DOHH2 (cell line): ENCODE measurements around the gene TMEM139.

Experiments used
- H3F3A ChIP-seq: fragments of 200-600 bp; sonication (generic), shearing (Covaris generic); 2 replicates; pipeline ENCODE4 v1.6.0; 2016; ENCODE audit warnings: antibody characterized with exemption, mild to moderate bottlenecking; ENCODE audit not compliant: control insufficient read depth, insufficient read depth
- H3K27ac ChIP-seq: fragments of 200-600 bp; sonication (generic); 2 replicates; pipeline ENCODE4 v1.5.1; 2014; ENCODE audit warnings: low read depth, mild to moderate bottlenecking, low read length, moderate library complexity
- H3K27me3 ChIP-seq: fragments of 200-600 bp; sonication (generic); 2 replicates; pipeline ENCODE4 v1.6.1; 2014; ENCODE audit warnings: mild to moderate bottlenecking, low read length, mixed read lengths; ENCODE audit not compliant: control insufficient read depth
- H3K36me3 ChIP-seq: fragments of 200-600 bp; sonication (generic); 2 replicates; pipeline ENCODE4 v1.6.1; 2014; ENCODE audit warnings: mild to moderate bottlenecking, low read length, moderate library complexity, mixed read lengths; ENCODE audit not compliant: control insufficient read depth
- H3K4me1 ChIP-seq: fragments of 200-600 bp; sonication (generic); 2 replicates; pipeline ENCODE4 v1.6.1; 2014; ENCODE audit warnings: mild to moderate bottlenecking, low read length, mixed read lengths; ENCODE audit not compliant: control insufficient read depth
- H3K4me2 ChIP-seq: fragments of 200-600 bp; sonication (generic); 2 replicates; pipeline ENCODE4 v1.6.0; 2014; ENCODE audit warnings: mild to moderate bottlenecking, low read length, moderate library complexity
- H3K4me3 ChIP-seq: fragments of 200-600 bp; sonication (generic); 2 replicates; pipeline ENCODE4 v1.5.1; 2014; ENCODE audit warnings: mild to moderate bottlenecking, low read length, mixed read lengths
- H3K79me2 ChIP-seq: fragments of 200-600 bp; sonication (generic); 2 replicates; pipeline ENCODE4 v1.6.1; 2014; ENCODE audit warnings: mild to moderate bottlenecking, low read length, mixed read lengths; ENCODE audit not compliant: control insufficient read depth
- H3K9me2 ChIP-seq: fragments of 200-600 bp; sonication (generic); replicated peaks from 2 replicates; pipeline ENCODE4 v1.6.1; 2014; ENCODE audit warnings: mild to moderate bottlenecking, low read length, mixed read lengths; ENCODE audit not compliant: control insufficient read depth
- H3K9me3 ChIP-seq: fragments of 200-600 bp; sonication (generic); 2 replicates; pipeline ENCODE4 v1.6.1; 2014; ENCODE audit warnings: antibody characterized with exemption, low read length, mixed read lengths; ENCODE audit not compliant: control insufficient read depth, insufficient read depth
- H4K20me1 ChIP-seq: fragments of 200-600 bp; sonication (generic); 2 replicates; pipeline ENCODE4 v1.6.0; 2014; ENCODE audit warnings: low read depth, mild to moderate bottlenecking, antibody characterized with exemption, low read length, moderate library complexity; ENCODE audit not compliant: control insufficient read depth, insufficient read depth
- EZH2phosphoT487 ChIP-seq: fragments of 200-600 bp; sonication (generic); IDR thresholded peaks from 2 replicates; pipeline ENCODE4 v1.6.1; 2017; ENCODE audit warnings: borderline replicate concordance, mild to moderate bottlenecking, antibody characterized with exemption, low read length, moderate library complexity, mixed read lengths
- TF ChIP-seq, protein P1 (sequence below): fragments of 200-600 bp; sonication (generic); IDR thresholded peaks from one replicate; pipeline ENCODE4 v1.5.1; 2014; ENCODE audit warnings: antibody characterized with exemption, mild to moderate bottlenecking, low read depth, low read length; ENCODE audit not compliant: poor library complexity, severe bottlenecking

Gene TMEM139

GRCh38 chr7:143299346-143299745 is 14.6 kb downstream of the TMEM139 start:
- no peak for TF ChIP-seq EZH2phosphoT487
- TF ChIP-seq, protein P1, sequence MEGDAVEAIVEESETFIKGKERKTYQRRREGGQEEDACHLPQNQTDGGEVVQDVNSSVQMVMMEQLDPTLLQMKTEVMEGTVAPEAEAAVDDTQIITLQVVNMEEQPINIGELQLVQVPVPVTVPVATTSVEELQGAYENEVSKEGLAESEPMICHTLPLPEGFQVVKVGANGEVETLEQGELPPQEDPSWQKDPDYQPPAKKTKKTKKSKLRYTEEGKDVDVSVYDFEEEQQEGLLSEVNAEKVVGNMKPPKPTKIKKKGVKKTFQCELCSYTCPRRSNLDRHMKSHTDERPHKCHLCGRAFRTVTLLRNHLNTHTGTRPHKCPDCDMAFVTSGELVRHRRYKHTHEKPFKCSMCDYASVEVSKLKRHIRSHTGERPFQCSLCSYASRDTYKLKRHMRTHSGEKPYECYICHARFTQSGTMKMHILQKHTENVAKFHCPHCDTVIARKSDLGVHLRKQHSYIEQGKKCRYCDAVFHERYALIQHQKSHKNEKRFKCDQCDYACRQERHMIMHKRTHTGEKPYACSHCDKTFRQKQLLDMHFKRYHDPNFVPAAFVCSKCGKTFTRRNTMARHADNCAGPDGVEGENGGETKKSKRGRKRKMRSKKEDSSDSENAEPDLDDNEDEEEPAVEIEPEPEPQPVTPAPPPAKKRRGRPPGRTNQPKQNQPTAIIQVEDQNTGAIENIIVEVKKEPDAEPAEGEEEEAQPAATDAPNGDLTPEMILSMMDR: no peak
- no peaks in the 10 kb centered on the region for H3K9me2 ChIP-seq
- H3K27ac ChIP-seq: no peak overlapping the region
- no peaks in the 10 kb centered on the region for H3K27me3 ChIP-seq
- H3K4me2 ChIP-seq: no peak overlapping the region
- H3K4me1 ChIP-seq: peaks cover 28% of the 10 kb centered on the region
- peaks cover 11% of the 10 kb centered on the region for H3F3A ChIP-seq
- no peak overlapping the region for H3K4me3 ChIP-seq
- peaks cover 95% of the 10 kb centered on the region for H3K36me3 ChIP-seq
- peaks cover 14% of the 10 kb centered on the region for H4K20me1 ChIP-seq
- peaks cover 50% of the 10 kb centered on the region for H3K79me2 ChIP-seq
- H3K9me3 ChIP-seq: no peaks in the 10 kb centered on the region

DNA sequence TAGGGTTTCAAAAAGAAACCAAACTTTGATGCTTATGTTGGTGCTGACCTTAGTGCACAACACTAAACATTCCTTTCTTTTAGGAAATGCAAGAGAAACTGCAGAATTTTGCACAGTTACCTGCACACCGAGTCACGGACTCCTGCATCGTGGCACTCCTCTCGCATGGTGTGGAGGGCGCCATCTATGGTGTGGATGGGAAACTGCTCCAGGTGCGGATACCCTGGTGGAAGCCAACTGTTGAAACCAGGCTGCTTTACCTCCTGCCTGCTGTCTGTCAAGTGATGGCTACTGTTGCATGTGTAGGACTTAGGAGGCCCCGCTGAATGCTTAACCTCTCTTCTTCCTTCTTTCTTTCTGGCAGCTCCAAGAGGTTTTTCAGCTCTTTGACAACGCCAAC is 15.1 kb downstream of the TMEM139 start:
- peaks cover 45% of the 10 kb centered on the region for H3K79me2 ChIP-seq
- TF ChIP-seq, protein P1: peak; percentile 93
- TF ChIP-seq EZH2phosphoT487: no peak
- no peaks in the 10 kb centered on the region for H3K9me3 ChIP-seq
- peaks cover 11% of the 10 kb centered on the region for H3F3A ChIP-seq
- H3K9me2 ChIP-seq: no peaks in the 10 kb centered on the region
- H4K20me1 ChIP-seq: peaks cover 13% of the 10 kb centered on the region
- H3K27ac ChIP-seq: no peak overlapping the region
- no peak overlapping the region for H3K4me2 ChIP-seq
- H3K4me1 ChIP-seq: peaks cover 23% of the 10 kb centered on the region
- no peak overlapping the region for H3K4me3 ChIP-seq
- H3K36me3 ChIP-seq: peaks cover 95% of the 10 kb centered on the region
- H3K27me3 ChIP-seq: no peaks in the 10 kb centered on the region

DNA sequence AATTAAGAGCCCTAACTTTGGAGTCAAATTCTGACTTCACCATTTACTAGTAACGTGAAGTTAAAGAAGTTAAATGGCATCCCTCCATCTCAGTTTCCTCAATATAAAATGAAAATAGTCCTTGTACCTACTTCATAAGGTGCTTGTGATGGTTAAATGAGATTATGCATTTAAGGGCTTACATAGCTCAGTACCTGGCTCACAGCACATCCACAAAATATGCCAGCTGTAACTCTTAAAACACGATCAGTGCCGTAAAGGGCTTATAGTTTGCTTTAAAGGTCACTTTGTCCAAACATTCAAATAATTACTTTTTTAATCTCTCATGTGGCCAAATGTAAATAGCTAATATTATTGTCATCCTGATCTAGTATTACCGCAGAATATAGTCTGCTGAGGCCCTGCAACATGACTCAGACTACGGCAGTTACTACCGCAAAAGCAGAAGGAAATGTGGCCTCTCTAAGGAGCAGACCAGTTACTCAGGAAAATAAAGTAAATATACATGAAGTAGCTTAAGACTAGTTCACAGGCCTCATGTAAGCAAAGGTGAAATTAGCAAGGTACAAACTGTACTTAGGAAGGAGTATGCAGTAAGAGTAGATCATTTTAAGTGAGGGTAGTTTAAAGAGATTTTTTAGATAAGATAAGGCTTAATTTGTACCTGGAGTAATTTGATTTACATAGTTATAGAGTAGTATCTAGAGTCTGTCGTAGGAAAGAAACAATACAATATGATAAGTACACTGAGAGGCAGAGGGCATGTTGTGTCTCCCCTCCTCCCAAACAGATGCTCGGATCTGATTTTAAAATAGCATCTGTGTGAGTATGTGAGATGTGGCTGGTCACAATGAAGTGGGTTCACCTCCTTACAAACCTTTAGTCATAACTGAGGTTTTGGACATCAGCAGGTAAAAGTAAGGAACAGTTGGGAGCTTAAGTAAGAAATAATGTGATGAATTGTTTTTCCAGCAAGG is 16.5 kb downstream of the TMEM139 start:
- Histone ChIP-seq H4K20me1 (peaks cover 12% of the 10 kb centered on the region), H3K27me3 (no peaks in the 10 kb centered on the region), H3K27ac (no peak overlapping the region), H3K4me3 (no peak overlapping the region), H3K4me2 (no peak overlapping the region), H3K9me3 (no peaks in the 10 kb centered on the region), H3K4me1 (peaks cover 9% of the 10 kb centered on the region), H3K79me2 (peaks cover 41% of the 10 kb centered on the region), H3K36me3 (peaks cover 94% of the 10 kb centered on the region), H3K9me2 (no peaks in the 10 kb centered on the region), H3F3A (peaks cover 11% of the 10 kb centered on the region)
- TF ChIP-seq EZH2phosphoT487: no peak
- TF ChIP-seq, protein P1: no peak
